GM18508 (cell line): Measurements from ENCODE around the gene PIP5K1A.
"Not testable (repeated sequence)": the region's sequence is repeated elsewhere in the genome, so short reads cannot be mapped to it uniquely, and the experiment has no call there.

Experiments
- ATAC-seq: cut with Tn5 transposase; IDR thresholded peaks from one replicate; pipeline ENCODE4 v1.9.1; 2021; ENCODE audit warnings: moderate number of reproducible peaks; ENCODE audit not compliant: insufficient read depth, unreplicated experiment

The PIP5K1A gene

DNA sequence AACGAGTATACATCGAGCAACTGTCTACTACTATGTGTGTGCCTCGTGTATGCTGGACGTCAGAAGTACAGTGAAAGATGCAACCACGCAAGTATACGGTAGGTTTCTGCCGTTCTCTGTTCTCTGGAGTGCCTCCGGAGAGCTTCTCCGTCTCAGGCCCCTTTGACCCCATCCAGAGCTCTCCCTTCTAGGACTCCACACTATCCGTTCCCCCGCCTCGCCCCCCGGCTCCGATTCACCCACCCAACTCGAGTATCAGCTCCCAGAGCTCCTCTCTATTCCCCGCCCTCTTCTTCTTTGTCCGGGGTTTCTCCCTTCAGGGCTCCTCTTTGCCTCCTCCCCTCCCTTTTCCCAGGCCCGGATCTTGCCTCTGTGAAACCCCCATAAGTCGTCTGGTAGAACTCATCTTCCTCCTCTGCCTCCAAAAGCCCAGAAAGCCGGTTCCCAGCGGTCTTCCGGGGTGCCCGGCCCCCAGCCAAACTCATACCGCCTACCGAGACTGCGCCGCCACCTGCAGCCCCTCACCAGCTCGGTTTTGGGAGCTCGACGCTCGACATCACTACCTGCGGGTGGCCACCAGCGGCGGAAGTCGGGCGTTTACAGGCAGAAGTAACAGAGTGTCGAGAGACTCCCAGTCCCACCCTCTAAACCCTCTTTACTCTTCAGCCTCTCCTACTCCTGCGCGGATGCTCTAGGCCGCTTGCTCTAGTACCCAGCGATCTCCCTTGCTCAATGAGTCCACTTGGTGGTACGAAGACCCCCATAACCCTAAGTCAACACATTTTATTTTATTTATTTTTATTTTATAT, 8.5 kb upstream of the PIP5K1A start, which contains the start of gene VPS72:
VPS72 (minus strand) TSS at position 561 of the 809 bp plus-strand sequence; CDS start at position 485, 76 bp downstream.
- ATAC-seq = peak; percentile 67

DNA sequence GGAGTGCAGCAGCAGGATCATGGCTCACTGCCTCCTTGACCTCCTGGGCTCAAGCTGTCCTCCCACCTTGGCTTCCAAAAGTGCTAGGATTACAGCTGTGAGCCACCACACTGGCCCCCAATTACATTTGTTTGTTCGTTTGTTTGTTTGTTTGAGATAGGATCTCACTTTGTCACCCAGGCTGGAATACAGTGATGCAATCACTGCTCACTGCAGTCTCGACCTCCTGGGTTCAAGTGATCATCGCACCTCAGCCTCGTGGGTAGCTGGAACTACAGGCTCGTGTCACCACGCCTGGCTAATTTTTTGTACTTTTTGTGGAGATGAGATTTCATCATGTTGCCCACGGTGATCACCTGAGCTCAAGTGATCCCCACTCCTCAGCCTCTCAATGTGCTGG, 6.3 kb upstream of the PIP5K1A start:
- no peak for ATAC-seq

GRCh38 chr1:151193304-151193703, 5.0 kb upstream of the PIP5K1A start:
- ATAC-seq = no peak

DNA sequence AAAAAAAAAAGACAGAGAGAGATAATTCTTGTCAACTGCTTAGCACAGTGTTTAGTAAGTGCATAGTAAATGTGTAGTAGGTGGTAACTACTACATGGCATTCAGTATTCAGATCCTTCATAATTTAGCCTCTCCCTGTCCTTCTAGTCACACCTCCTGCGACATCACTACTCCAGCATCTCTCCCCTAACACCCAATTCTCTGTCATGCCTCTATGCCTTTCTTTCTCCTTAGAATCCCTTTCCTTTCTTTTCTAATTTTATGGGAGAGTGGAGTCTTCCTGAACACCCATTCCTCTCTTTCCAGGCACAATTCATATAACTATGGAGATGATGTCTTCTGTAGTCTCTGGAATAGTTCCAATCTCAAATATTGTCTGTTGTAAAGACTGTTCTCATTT, 4.5 kb upstream of the PIP5K1A start:
- ATAC-seq = no peak

- ATAC-seq = not testable (repeated sequence)
Measured at GRCh38 chr1:151194894-151195594, 3.3 kb upstream of the PIP5K1A start.

- ATAC-seq = no peak
Measured at GRCh38 chr1:151196292-151196800, 2.0 kb upstream of the PIP5K1A start.

DNA sequence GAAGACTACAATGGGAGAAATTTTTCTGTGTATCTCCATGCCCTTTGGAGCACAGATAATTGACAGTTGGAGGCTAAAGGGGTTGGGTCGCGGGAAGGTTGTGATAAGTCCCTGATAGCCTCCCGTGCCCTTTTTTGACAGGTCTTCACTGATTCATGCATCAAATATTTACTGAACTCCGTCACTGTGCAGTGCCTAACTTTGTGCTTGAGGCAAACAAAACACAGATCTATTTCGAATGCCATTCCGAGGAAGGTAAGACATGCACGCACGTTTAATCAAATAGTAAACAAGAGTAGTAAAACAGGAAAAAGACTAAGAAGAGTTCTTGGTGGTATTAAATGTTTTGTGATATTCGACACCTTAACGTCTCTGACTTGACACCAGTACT, 494 bp upstream of the PIP5K1A start:
- no peak for ATAC-seq

GRCh38 chr1:151199873-151200581, 1.7 kb downstream of the PIP5K1A start:
- no peak for ATAC-seq

DNA sequence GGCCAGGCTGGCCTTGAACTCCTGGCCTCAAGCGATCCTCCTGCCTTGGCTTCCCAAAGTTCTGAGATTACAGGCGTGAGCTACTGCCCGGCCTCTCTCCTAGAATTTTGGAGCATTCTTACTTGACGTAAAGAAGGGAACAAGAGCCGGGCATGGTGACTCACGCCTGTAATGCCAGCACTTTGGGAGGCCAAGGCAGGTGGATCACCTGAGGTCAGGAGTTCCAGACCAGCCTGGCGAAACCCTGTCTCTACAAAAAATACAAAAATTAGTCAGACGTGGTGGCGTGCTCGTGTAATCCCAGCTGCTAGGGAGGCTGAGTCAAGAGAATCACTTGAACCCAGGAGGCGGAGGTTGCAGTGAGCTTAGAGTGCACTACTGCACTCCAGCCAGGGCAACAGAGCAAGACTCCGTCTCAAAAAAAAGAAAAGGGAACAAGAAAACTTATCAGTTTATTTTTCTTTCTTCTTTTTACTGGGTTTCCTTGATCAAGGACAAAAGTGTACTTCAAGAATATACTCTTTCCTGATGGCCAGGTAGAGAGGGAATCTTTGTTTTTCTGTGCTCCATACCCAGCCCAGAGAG, 7.1 kb downstream of the PIP5K1A start:
- ATAC-seq = not testable (repeated sequence)

- ATAC-seq = no peak
Measured at GRCh38 chr1:151210830-151211229, 12.5 kb downstream of the PIP5K1A start.

GRCh38 chr1:151211972-151212705, 13.8 kb downstream of the PIP5K1A start:
- no peak for ATAC-seq

- no peak for ATAC-seq
Measured at GRCh38 chr1:151213560-151213959, 15.2 kb downstream of the PIP5K1A start.

DNA sequence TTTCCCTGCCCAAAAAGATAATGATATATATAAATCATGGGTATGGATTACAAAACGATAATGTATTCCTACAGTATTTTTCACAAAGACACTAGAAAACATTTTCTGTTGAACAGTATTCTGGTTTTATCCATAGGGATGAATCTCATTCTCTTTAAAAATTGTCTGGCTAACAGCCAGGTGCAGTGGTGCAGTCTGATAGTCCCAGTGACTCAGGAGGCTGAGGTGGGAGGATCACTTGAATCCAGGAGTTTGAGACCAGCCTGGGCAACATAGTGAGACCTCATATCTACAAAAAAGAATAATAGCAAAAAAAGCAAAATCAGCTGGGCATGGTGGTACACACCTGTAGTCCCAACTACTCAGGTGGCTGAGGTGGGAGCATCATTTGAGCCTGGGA, 23.3 kb downstream of the PIP5K1A start:
- no peak for ATAC-seq

GRCh38 chr1:151222130-151222529, 23.8 kb downstream of the PIP5K1A start:
- ATAC-seq = no peak

DNA sequence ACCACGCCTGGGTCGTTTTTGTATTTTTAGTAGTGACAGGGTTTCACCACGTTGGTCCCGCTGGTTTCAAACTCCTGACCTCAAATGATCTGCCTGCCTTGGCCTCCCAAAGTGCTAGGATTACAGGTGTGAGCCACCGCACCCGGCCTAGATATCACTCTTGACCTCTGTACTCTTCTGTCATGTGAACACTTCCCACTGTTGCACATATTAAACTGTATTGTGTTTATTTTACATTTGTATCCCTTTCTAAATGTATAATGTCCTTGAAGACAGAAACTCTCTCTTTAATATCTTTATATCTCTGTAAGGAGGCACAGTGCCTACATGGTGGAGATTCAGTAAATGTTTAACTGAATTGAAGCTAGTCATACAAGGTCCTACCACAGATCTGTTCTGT, 36.9 kb downstream of the PIP5K1A start:
- ATAC-seq = no peak

- ATAC-seq = no peak
Measured at GRCh38 chr1:151237678-151238466, 39.5 kb downstream of the PIP5K1A start.

DNA sequence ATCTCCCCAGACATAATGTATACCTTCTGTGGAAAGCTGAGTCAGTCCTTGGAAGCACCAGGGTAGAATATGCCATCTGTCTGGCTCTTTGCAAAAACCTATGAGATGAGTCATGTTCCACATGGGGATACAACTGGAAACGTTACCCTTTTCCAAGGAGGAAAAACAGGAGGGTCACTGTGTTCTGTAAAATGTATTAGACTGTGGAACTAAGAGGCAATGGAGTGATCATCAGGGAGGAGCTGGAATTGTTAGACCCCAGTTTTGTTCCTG, 40.1 kb downstream of the PIP5K1A start:
- ATAC-seq = no peak

DNA sequence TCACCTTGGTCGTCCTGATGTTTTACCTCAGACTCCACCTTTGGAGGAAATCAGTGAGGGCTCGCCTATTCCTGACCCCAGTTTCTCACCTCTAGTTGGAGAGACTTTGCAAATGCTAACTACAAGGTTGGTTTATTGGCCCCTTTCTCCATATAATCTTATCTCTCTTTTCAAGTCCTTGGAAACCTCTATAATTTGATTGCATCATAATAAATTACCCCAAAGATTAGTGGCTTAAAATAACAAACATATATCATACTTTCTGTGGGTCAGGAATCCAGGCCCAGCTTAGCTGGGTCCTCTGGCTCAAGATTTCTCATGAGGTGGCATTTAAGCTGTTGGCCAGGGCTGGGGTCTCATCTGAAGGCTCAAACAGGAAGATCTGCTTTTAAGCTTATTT, 44.1 kb downstream of the PIP5K1A start:
- ATAC-seq = no peak

DNA sequence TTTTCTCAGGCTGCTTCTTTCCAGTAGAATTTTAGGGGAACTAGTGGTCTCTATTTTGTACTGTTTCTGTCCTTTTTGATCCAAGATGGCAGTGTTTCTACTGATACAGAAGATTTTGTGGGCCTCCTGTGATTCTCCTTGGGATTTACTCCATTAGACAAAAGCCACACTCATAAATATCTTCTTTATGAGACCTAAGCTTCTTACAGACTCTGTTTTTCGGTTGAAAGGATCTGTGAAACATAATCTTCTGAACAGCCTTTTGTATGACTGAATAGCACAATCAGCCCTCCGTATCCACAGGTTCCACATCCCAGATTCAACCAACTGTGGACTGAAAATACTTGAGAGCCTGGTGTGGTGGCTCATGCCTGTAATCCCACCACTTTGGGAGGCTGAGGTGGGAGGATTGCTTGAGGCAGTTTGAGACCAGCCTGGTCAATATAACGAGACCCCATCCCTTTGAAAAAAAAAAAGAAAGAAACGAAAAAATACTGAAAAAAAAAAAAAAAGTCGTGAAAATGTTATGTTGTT, 45.4 kb downstream of the PIP5K1A start:
- no peak for ATAC-seq
